NCI-H82 (cell line): ENCODE results near the gene NCCRP1.
A peak's percentile ranks its signal among the peaks of the same experiment; 100 is the strongest.
"Not testable (repeated sequence)": the region's sequence is repeated elsewhere in the genome, so short reads cannot be mapped to it uniquely, and the experiment has no call there.

Experiments used
- DNase-seq: peaks from one replicate; lab custom pipeline; 2025; lab: John Stamatoyannopoulos, UW

Gene NCCRP1

GRCh38 chr19:39208175-39208795 lies 11.5 kb downstream of the NCCRP1 start:
- DNase-seq = peak; percentile 29

DNA sequence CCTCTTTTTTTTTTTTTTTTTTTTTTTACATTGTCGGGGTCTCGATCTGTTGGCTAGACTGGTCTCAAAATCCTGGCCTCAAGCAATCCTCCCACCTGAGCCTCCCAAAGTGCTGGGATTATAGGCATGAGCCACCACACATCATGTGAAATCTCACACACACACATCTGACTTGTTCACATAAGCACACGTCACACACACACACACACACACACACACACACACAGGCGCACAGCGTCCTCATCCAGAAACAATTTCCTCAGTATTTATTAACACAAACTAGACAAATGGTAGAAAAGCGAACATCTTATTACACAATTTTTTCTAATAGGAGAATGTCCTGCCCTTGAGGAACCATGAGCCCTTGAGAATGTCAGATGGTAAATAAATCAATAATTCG lies 12.4 kb downstream of the NCCRP1 start:
- no peak for DNase-seq

- no peak for DNase-seq
These were observed 15.1 kb downstream of the NCCRP1 start for GRCh38 chr19:39211731-39212374.

DNA sequence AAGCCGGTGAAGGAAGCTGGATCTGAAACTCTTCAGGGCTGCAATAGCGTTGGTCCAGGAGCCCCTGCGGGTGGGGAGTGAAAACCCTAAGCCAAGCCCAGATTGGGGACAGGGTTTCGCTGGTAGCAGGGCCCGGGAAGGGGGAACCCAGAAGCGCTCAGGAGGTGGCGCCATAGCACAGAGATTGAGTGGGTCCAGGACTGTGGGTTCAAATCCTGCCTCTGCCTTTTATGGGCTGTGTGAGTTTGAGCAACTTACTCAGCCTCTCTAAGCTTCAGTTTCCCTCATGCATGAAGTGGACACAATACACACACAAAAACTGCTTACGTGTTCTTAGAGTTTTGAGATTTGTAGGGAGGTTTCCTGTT lies 15.6 kb downstream of the NCCRP1 start:
- DNase-seq = peak; percentile 83

GRCh38 chr19:39215323-39215722 lies 18.6 kb downstream of the NCCRP1 start:
- DNase-seq = not testable (repeated sequence)

DNA sequence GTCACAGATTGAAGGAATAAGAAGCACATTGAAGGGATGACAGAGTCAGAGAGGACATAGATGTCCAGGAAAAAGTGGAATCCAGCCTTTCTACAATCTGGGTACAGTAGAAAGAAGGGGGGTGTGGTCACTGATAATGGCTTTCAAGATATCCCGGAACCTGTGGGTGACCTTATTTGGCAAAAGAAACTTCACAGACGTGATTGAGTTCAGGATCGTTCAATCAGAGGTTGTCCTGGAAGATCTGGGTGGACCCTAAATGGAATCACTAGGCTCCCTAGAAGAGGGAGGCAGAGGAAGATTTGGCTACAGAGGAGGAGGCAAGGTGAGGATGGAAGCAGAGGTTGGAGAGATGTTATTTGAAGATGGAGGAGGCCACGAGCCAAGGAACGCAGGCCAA lies 20.3 kb downstream of the NCCRP1 start:
- DNase-seq = no peak

- peak; percentile 97 for DNase-seq
These were observed 21.7 kb downstream of the NCCRP1 start for GRCh38 chr19:39218230-39219007.

GRCh38 chr19:39219108-39219507 lies 22.3 kb downstream of the NCCRP1 start:
- DNase-seq = not testable (repeated sequence)

- DNase-seq = no peak
These were observed 27.0 kb downstream of the NCCRP1 start for GRCh38 chr19:39223703-39224279.

- peak; percentile 48 for DNase-seq
These were observed 28.1 kb downstream of the NCCRP1 start for GRCh38 chr19:39224910-39225309.

DNA sequence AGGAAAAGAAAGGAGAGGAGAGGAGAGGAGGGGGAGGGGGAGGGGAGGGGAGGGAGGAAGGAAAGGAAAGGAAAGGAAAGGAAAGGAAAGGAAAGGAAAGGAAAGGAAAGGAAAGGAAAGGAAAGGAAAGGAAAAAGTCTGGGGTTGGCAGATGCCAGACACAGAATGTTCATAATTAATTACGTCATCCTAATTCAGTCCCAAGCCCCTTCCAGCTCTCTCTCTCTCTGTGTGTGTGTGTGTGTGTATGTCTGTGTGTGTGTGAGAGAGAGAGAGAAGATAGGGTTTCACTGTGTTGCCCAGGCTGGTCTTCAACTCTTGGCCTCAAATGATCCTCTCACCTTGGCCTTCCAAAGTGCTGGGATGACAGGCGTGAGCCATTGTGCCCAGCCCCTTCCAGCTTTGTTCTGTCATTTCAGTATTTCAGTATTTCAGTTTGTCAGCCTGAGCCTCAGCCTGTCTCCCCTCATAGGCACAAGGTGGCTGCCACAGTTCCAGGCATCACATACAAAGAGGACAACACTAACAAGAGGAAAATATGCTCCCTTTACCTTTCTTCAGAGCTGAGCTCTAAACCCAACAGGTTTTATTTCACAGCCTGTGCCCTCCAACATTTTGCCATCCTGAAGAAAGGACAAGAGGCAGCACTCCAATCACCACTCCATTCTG lies 33.5 kb downstream of the NCCRP1 start:
- no peak for DNase-seq

DNA sequence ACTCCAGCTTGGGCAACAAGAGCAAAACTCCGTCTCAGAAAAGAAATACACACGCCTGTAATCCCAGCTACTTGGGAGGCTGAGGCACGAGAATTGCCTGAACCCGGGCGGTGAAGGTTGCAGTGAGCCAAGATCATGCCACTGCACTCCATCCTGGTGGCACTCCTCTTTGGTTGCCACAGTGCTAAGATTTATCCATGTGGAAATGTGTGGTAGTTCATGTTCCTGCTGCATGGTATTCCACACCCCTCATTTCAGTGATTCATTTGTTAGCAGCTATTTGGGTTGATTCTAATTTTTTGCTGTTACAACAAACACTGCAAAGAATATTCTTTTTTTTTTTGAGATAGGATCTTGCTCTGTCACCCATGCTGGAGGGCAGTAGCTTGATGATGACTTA lies 35.9 kb downstream of the NCCRP1 start:
- no peak for DNase-seq

- no peak for DNase-seq
These were observed 39.8 kb downstream of the NCCRP1 start for GRCh38 chr19:39236527-39236926.

GRCh38 chr19:39237200-39238184 lies 40.7 kb downstream of the NCCRP1 start:
- peak; percentile 17 for DNase-seq

GRCh38 chr19:39238209-39238608 lies 41.4 kb downstream of the NCCRP1 start:
- DNase-seq = no peak

- DNase-seq = no peak
These were observed 42.2 kb downstream of the NCCRP1 start for GRCh38 chr19:39238944-39239343.

- no peak for DNase-seq
These were observed 43.7 kb downstream of the NCCRP1 start for GRCh38 chr19:39240421-39240820.

GRCh38 chr19:39243741-39244140 lies 47.0 kb downstream of the NCCRP1 start:
- DNase-seq = not testable (repeated sequence)

GRCh38 chr19:39244410-39245100 lies 47.8 kb downstream of the NCCRP1 start, which contains the start of gene IFNL3:
Gene IFNL3, minus strand, starts transcription at chr19:39245006. Its CDS starts 39 bp downstream, at chr19:39244967.
- not testable (repeated sequence) for DNase-seq

GRCh38 chr19:39245166-39245565 lies 48.4 kb downstream of the NCCRP1 start:
- not testable (repeated sequence) for DNase-seq
